DMS79 (cell line): ENCODE results near the gene CEP19.
"Not testable (repeated sequence)": the region's sequence is repeated elsewhere in the genome, so short reads cannot be mapped to it uniquely, and the experiment has no call there.

Experiments used
- DNase-seq: peaks from one replicate; lab custom pipeline; 2025; lab: John Stamatoyannopoulos, UW

CEP19 gene

GRCh38 chr3:196711838-196712513, at the start of gene CEP19, which contains the start of gene PIGX:
Gene CEP19 (minus strand): TSS chr3:196712250. CDS start chr3:196708657, 3,593 bp downstream.
Gene PIGX (plus strand): TSS chr3:196712377.
- DNase-seq, result peak; percentile 75

- no peak for DNase-seq
Observed at GRCh38 chr3:196757876-196758739, 46.1 kb upstream of the CEP19 start.

- no peak for DNase-seq
Observed at GRCh38 chr3:196756732-196757131, 44.7 kb upstream of the CEP19 start.

- no peak for DNase-seq
Observed at GRCh38 chr3:196754091-196754981, 42.3 kb upstream of the CEP19 start.

- no peak for DNase-seq
Observed at GRCh38 chr3:196753201-196753600, 41.2 kb upstream of the CEP19 start.

- no peak for DNase-seq
Observed at GRCh38 chr3:196749125-196749524, 37.1 kb upstream of the CEP19 start.

- not testable (repeated sequence) for DNase-seq
Observed at GRCh38 chr3:196743569-196743968, 31.5 kb upstream of the CEP19 start.

GRCh38 chr3:196741249-196741889, 29.3 kb upstream of the CEP19 start:
- no peak for DNase-seq

GRCh38 chr3:196740481-196741248, 28.6 kb upstream of the CEP19 start:
- DNase-seq, result peak; percentile 41

- peak; percentile 76 for DNase-seq
Observed at GRCh38 chr3:196739671-196740480, 27.8 kb upstream of the CEP19 start, which contains the start of gene PAK2. Gene PAK2 (plus strand): TSS chr3:196739857. CDS start chr3:196782647, 42,790 bp downstream.

GRCh38 chr3:196737655-196738054, 25.6 kb upstream of the CEP19 start:
- no peak for DNase-seq

- DNase-seq, result no peak
Observed at GRCh38 chr3:196736670-196737374, 24.8 kb upstream of the CEP19 start.

- DNase-seq, result no peak
Observed at GRCh38 chr3:196735751-196736150, 23.7 kb upstream of the CEP19 start.

GRCh38 chr3:196726788-196727675, 15.0 kb upstream of the CEP19 start:
- no peak for DNase-seq

GRCh38 chr3:196721097-196721496, 9.0 kb upstream of the CEP19 start:
- DNase-seq, result no peak

- not testable (repeated sequence) for DNase-seq
Observed at GRCh38 chr3:196717162-196717561, 5.1 kb upstream of the CEP19 start.

- peak; percentile 31 for DNase-seq
Observed at GRCh38 chr3:196712514-196713413, 714 bp upstream of the CEP19 start.
